Measurements from ENCODE around the gene MKLN1. TPM values are rescaled to one million over a fixed set of nuclear protein-coding genes. Genes with fewer than 3 reads are reported as not detected.

The MKLN1 gene
- polyA plus RNA-seq, 4 donors: 7.9 to 32.6 (median 17.8) TPM

DNA sequence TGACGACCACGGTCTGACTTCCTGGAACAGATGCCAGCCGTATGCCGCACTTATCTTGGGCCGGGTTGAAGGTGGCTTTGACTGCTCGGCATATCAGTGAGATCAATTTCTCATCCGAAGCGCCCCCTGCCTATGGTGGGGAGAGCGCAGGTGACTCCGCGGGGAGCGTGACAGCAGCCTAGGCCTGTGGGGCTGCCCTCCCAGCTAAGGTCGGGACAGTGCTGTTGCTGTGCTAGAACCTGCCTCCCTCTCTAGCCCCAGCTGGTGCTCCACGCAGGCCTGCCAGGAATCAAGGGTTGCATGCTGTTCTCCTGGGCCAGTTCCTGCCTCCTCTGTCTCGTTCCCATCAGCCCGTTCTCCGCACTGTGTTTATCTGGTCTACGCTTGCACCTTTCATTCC lies 178.9 kb downstream of the MKLN1 start:
- Histone ChIP-seq H3K9me3 (ENCODE audit: control insufficient read depth in 2 of 2, insufficient read depth in 1 of 2, low read depth in 1 of 2, low read length in 1 of 2) (no peaks in the 10 kb centered on the region), H3K27me3 (ENCODE audit: control insufficient read depth in 3 of 3, insufficient read depth in 3 of 3, low read length in 3 of 3) (no peaks in the 10 kb centered on the region), H3K36me3 (ENCODE audit: control insufficient read depth in 3 of 3, insufficient read depth in 2 of 3, low read depth in 1 of 3, low read length in 3 of 3) (peaks cover 0 to 14% (median 0%) of the 10 kb centered on the region in 3 donors), H3K4me3 (ENCODE audit: low read depth in 1 of 3, low read length in 3 of 3) (no peak overlapping the region), H3K4me1 (ENCODE audit: control insufficient read depth in 3 of 3, insufficient read depth in 2 of 3, low read depth in 1 of 3, low read length in 2 of 3) (peaks cover 0 to 3% (median 0%) of the 10 kb centered on the region in 3 donors), H3K27ac (ENCODE audit: low read depth in 1 of 3, low read length in 2 of 3) (no peak overlapping the region)
- WGBS, 3 donors: 14 to 60% (median 45%) methylated on average over 18 of the region's 18 CpGs
- FAIRE-seq (no peak), DNase-seq (peak in 1 of 2 donors; percentile 75)

DNA sequence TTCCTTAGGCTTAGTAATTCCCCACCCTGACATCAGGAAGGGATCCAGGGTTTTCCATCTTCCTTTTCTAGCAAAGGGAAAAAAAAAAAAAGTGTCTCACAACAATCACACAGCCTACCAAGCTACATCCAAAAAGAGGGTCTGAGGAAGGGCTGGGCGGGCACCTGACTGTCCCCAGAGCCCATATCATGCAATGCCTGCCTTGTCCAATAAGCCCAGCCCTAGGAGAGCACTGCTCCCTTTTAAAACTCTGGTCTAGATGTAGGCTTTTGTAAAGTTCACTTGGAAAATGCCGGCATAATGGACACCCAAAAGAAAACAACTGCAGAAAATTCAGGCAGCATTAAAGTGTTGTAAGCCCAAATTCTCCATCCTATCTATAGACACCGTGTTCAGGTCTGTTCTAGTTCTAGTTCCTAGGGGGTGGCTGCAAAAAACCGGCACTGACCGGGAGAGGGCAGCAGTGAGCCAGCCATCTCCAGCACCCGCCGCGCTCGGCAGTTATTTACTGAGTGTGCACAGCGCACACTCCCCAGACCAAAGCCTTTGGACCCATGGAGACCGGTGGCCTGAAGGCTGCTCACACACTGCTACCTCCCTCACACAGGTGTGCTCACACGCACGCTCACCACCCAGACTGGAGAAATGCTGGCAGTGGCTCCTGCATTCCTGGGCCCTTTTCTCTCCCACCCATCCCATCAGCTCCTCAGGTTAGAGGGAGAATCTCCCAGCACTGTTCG lies 180.1 kb downstream of the MKLN1 start:
- no peaks in the 10 kb centered on the region for H3K9me3 ChIP-seq (ENCODE audit: control insufficient read depth in 2 of 2, insufficient read depth in 1 of 2, low read depth in 1 of 2, low read length in 1 of 2)
- 10 to 23% (median 13%) methylated on average over 14 of the region's 14 CpGs for WGBS, 3 donors
- H3K4me3 ChIP-seq (ENCODE audit: low read depth in 1 of 3, low read length in 3 of 3): no peak overlapping the region
- no peaks in the 10 kb centered on the region for H3K27me3 ChIP-seq (ENCODE audit: control insufficient read depth in 3 of 3, insufficient read depth in 3 of 3, low read length in 3 of 3)
- FAIRE-seq (no peak), DNase-seq (peak; percentile 85 to 88)
- peaks cover 0 to 11% (median 0%) of the 10 kb centered on the region in 3 donors for H3K36me3 ChIP-seq (ENCODE audit: control insufficient read depth in 3 of 3, insufficient read depth in 2 of 3, low read depth in 1 of 3, low read length in 3 of 3)
- peaks cover 0 to 3% (median 0%) of the 10 kb centered on the region in 3 donors for H3K4me1 ChIP-seq (ENCODE audit: control insufficient read depth in 3 of 3, insufficient read depth in 2 of 3, low read depth in 1 of 3, low read length in 2 of 3)
- no peak overlapping the region for H3K27ac ChIP-seq (ENCODE audit: low read depth in 1 of 3, low read length in 2 of 3)

DNA sequence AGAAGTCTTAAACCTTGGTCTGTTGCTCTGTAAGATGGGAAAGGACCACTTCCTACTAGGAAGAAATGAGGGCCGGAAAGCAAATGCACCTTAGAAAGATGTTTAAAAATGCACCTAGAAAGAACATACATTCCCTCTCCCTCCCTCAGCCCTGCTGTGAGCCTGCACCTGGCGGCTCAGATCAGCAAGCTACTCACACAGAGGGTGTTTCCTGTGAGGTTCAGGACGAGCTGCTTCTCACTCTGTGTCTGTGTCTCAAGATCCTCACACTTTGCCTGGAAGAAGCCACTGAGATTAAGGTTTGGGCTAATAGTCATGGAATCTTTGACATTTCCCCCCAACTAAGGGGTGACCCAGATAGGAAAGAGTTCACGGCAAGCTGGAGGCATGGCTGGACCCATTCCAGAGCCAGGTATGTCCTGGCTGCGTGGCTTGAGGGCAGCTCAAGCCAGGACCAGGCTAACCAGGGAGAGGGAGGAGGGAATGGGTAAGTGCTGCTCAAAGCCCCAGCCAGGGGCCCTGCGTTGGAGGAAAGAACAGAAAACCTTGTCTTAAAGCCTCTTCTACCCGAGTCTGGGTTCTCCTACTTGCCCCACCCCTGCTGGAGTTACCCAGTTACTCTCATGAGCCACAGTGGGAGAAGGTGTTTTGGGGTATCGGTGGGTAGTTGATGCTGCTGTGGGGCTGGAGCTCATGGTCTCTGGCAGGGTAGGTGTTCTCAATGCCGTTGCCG lies 181.2 kb downstream of the MKLN1 start:
- WGBS, 3 donors: 77 to 86% (median 77%) methylated on average over 10 of the region's 10 CpGs
- Histone ChIP-seq H3K9me3 (ENCODE audit: control insufficient read depth in 2 of 2, insufficient read depth in 1 of 2, low read depth in 1 of 2, low read length in 1 of 2) (no peaks in the 10 kb centered on the region), H3K4me1 (ENCODE audit: control insufficient read depth in 3 of 3, insufficient read depth in 2 of 3, low read depth in 1 of 3, low read length in 2 of 3) (peaks cover 0 to 7% (median 0%) of the 10 kb centered on the region in 3 donors), H3K27me3 (ENCODE audit: control insufficient read depth in 3 of 3, insufficient read depth in 3 of 3, low read length in 3 of 3) (no peaks in the 10 kb centered on the region), H3K4me3 (ENCODE audit: low read depth in 1 of 3, low read length in 3 of 3) (no peak overlapping the region), H3K36me3 (ENCODE audit: control insufficient read depth in 3 of 3, insufficient read depth in 2 of 3, low read depth in 1 of 3, low read length in 3 of 3) (peaks cover 0 to 8% (median 0%) of the 10 kb centered on the region in 3 donors), H3K27ac (ENCODE audit: low read depth in 1 of 3, low read length in 2 of 3) (no peak overlapping the region)
- no peak for FAIRE-seq
- DNase-seq: no peak

DNA sequence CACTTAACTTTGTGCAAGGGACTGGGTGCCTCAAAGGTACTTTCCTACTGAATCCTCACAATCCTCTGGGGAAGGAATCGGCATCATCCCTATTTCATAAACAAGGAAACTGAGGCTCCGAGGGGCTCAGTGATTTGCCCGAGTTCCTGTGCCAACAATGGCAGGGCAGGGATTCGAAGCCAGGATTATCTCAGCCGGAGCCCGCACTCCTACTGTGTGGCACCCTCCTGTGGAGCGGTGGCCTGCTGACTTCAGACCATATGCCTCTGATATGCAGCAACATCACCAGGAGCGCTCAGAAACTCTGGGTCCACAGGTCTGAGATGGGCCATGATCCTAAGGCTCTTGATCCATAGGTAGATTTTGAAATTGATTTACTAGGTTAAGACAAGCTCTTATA lies 182.1 kb downstream of the MKLN1 start:
- Histone ChIP-seq H3K9me3 (ENCODE audit: control insufficient read depth in 2 of 2, insufficient read depth in 1 of 2, low read depth in 1 of 2, low read length in 1 of 2) (no peaks in the 10 kb centered on the region), H3K27me3 (ENCODE audit: control insufficient read depth in 3 of 3, insufficient read depth in 3 of 3, low read length in 3 of 3) (no peaks in the 10 kb centered on the region), H3K36me3 (ENCODE audit: control insufficient read depth in 3 of 3, insufficient read depth in 2 of 3, low read depth in 1 of 3, low read length in 3 of 3) (peaks cover 0 to 8% (median 0%) of the 10 kb centered on the region in 3 donors), H3K27ac (ENCODE audit: low read depth in 1 of 3, low read length in 2 of 3) (no peak overlapping the region), H3K4me1 (ENCODE audit: control insufficient read depth in 3 of 3, insufficient read depth in 2 of 3, low read depth in 1 of 3, low read length in 2 of 3) (peaks cover 0 to 7% (median 0%) of the 10 kb centered on the region in 3 donors), H3K4me3 (ENCODE audit: low read depth in 1 of 3, low read length in 3 of 3) (no peak overlapping the region)
- no peak for FAIRE-seq
- WGBS, 3 donors: 94 to 97% (median 95%) methylated on average over 8 of the region's 8 CpGs
- DNase-seq: no peak

DNA sequence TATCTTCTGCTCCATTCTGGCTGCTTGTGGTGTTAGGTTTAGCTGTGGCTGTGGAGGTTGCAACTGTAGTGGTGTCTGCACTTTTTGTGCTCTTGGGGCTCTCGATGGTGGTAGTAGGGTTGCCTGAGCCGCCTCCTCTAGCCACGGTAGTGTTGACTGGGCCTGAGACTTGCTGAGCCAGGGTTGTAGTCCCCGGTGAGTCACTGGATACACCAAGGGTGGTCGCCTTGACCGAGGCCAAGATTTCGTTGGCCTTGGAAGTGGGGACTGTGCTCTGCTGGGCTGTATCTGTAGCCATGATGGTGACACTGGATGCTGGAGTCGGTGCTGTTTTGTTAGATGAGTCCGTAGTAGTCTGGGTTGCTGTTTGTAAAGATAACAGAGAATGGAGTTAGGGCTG lies 183.4 kb downstream of the MKLN1 start:
- H3K9me3 ChIP-seq (ENCODE audit: control insufficient read depth in 2 of 2, insufficient read depth in 1 of 2, low read depth in 1 of 2, low read length in 1 of 2): no peaks in the 10 kb centered on the region
- H3K4me3 ChIP-seq (ENCODE audit: low read depth in 1 of 3, low read length in 3 of 3): no peak overlapping the region
- no peaks in the 10 kb centered on the region for H3K27me3 ChIP-seq (ENCODE audit: control insufficient read depth in 3 of 3, insufficient read depth in 3 of 3, low read length in 3 of 3)
- no peak overlapping the region for H3K27ac ChIP-seq (ENCODE audit: low read depth in 1 of 3, low read length in 2 of 3)
- FAIRE-seq (no peak), DNase-seq (no peak)
- H3K4me1 ChIP-seq (ENCODE audit: control insufficient read depth in 3 of 3, insufficient read depth in 2 of 3, low read depth in 1 of 3, low read length in 2 of 3): peaks cover 0 to 7% (median 0%) of the 10 kb centered on the region in 3 donors
- 80 to 87% (median 82%) methylated on average over 9 of the region's 9 CpGs for WGBS, 3 donors
- peaks cover 0 to 8% (median 0%) of the 10 kb centered on the region in 3 donors for H3K36me3 ChIP-seq (ENCODE audit: control insufficient read depth in 3 of 3, insufficient read depth in 2 of 3, low read depth in 1 of 3, low read length in 3 of 3)

DNA sequence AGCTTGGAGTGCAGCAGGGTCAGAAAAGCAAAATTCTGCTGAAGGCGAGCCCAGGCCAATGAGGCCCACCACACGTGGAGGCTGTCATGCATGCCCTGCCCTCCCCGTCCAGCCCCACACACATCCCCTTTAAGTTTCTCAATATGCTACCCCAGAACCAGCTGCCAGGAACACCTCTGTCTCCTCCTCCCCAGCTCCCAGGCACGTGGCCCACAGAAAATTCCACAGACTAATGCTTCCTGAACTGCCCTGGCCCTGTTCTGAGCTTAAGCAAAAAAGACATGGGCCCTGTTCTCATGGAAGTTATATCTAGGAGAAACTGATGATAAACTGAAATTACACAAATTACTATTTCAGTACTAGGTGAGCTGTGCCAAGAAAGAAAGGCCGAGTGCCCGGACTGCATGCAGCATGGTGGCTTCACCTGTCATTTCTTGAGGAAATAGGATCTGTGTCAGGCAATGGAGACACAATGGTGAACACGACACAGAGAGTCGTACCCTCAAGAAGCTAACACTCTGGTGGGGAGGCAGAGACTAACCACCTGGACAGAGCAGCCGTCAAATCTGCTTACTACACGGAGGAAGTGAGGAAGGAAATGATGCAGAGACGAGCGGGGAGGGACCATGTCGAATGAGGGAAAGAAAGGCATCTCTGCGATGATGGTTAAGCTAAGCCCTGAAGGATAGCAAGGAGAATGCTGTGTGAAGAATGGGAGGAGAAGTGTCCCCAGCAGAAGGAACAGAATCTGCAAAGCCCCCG lies 184.3 kb downstream of the MKLN1 start:
- Histone ChIP-seq H3K4me1 (ENCODE audit: control insufficient read depth in 3 of 3, insufficient read depth in 2 of 3, low read depth in 1 of 3, low read length in 2 of 3) (peaks cover 0 to 7% (median 0%) of the 10 kb centered on the region in 3 donors), H3K36me3 (ENCODE audit: control insufficient read depth in 3 of 3, insufficient read depth in 2 of 3, low read depth in 1 of 3, low read length in 3 of 3) (peaks cover 0 to 8% (median 0%) of the 10 kb centered on the region in 3 donors), H3K27me3 (ENCODE audit: control insufficient read depth in 3 of 3, insufficient read depth in 3 of 3, low read length in 3 of 3) (no peaks in the 10 kb centered on the region), H3K27ac (ENCODE audit: low read depth in 1 of 3, low read length in 2 of 3) (no peak overlapping the region), H3K9me3 (ENCODE audit: control insufficient read depth in 2 of 2, insufficient read depth in 1 of 2, low read depth in 1 of 2, low read length in 1 of 2) (no peaks in the 10 kb centered on the region), H3K4me3 (ENCODE audit: low read depth in 1 of 3, low read length in 3 of 3) (no peak overlapping the region)
- DNase-seq (no peak), FAIRE-seq (no peak)
- 71 to 90% (median 84%) methylated on average over 15 of the region's 15 CpGs for WGBS, 3 donors

DNA sequence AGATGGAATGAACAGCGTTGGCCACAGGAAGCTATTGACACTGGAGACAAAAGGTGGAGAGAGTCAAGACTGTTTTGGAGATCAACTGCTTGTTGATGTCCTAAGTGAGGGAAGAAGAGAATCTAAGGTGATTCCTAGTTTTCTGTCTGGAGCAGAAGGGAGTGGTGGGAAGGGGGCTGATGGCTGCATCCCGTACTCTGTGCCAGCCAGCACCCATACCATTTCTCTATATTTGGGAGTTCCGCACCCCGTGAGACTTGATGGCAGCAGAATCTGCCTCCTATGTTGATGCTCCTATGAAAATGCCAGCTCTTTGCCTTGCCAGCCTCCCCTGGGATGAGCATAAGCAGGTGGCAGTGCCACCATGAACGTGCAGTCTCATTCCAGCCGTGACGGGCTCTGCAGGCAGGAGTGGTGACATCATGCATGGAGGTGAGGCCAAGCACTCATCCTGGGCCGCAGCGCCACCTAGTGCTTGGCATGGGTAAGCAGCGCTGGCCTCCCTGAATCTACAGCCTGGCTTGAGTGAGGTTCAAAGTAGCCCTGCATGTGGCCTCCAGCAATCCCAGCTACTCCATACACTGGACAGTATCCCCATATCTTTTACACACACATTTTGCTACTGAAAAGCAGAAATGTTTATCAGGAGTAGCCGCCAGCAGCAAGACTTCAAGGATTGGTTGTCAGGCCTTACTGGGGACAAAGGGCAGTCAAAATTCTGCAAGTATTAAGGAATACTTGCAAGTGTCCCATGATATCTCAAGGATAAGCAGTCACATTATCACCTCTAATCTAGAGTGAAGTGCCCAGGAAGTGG lies 185.8 kb downstream of the MKLN1 start:
- no peak for FAIRE-seq
- peaks cover 0 to 4% (median 0%) of the 10 kb centered on the region in 3 donors for H3K4me1 ChIP-seq (ENCODE audit: control insufficient read depth in 3 of 3, insufficient read depth in 2 of 3, low read depth in 1 of 3, low read length in 2 of 3)
- no peaks in the 10 kb centered on the region for H3K9me3 ChIP-seq (ENCODE audit: control insufficient read depth in 2 of 2, insufficient read depth in 1 of 2, low read depth in 1 of 2, low read length in 1 of 2)
- H3K27ac ChIP-seq (ENCODE audit: low read depth in 1 of 3, low read length in 2 of 3): peak overlapping the region in 2 of 3 donors; percentile 27 to 28
- DNase-seq: peak; percentile 88 to 91
- H3K27me3 ChIP-seq (ENCODE audit: control insufficient read depth in 3 of 3, insufficient read depth in 3 of 3, low read length in 3 of 3): no peaks in the 10 kb centered on the region
- no peak overlapping the region for H3K4me3 ChIP-seq (ENCODE audit: low read depth in 1 of 3, low read length in 3 of 3)
- peaks cover 0 to 5% (median 0%) of the 10 kb centered on the region in 3 donors for H3K36me3 ChIP-seq (ENCODE audit: control insufficient read depth in 3 of 3, insufficient read depth in 2 of 3, low read depth in 1 of 3, low read length in 3 of 3)
- WGBS, 3 donors: 33 to 37% (median 35%) methylated on average over 11 of the region's 11 CpGs
